GM06990 (cell line): ENCODE measurements around the gene SHISA2.

Experiments
- DNase-seq: peaks from one replicate; pipeline ENCODE4 v3.0.0-alpha.2; 2011; ENCODE audit not compliant: insufficient read length; ENCODE audit errors: extremely low read depth
- H3K27me3 ChIP-seq: replicated peaks from 2 replicates; pipeline ENCODE4 v1.6.0; 2011; ENCODE audit warnings: low read length; ENCODE audit not compliant: control insufficient read depth, insufficient read depth
- H3K36me3 ChIP-seq: 2 replicates; pipeline ENCODE4 v1.5.1; 2011; ENCODE audit warnings: low read length; ENCODE audit not compliant: control insufficient read depth, insufficient read depth
- H3K4me3 ChIP-seq: replicated peaks from 2 replicates; pipeline ENCODE4 v1.5.1; 2011; ENCODE audit warnings: low read depth, mild to moderate bottlenecking, control low read depth, low read length
- CTCF ChIP-seq: IDR thresholded peaks from 2 replicates; pipeline ENCODE4 v1.5.1; 2011; ENCODE audit warnings: low read length, control low read depth, mild to moderate bottlenecking, inconsistent platforms; ENCODE audit not compliant: insufficient read depth, poor library complexity, severe bottlenecking

Gene SHISA2

GRCh38 chr13:26022538-26023292, 29.1 kb downstream of the SHISA2 start:
- no peaks in the 10 kb centered on the region for H3K36me3 ChIP-seq
- no peak for TF ChIP-seq CTCF
- no peak for DNase-seq
- H3K27me3 ChIP-seq = no peaks in the 10 kb centered on the region; the same call in 1 of the 2 replicates
- H3K4me3 ChIP-seq = no peak overlapping the region

GRCh38 chr13:26021956-26022355, 29.9 kb downstream of the SHISA2 start:
- no peak for TF ChIP-seq CTCF
- H3K36me3 ChIP-seq = no peaks in the 10 kb centered on the region
- H3K4me3 ChIP-seq = no peak overlapping the region
- no peak for DNase-seq
- no peaks in the 10 kb centered on the region; the same call in 1 of the 2 replicates for H3K27me3 ChIP-seq

- no peaks in the 10 kb centered on the region; the same call in 1 of the 2 replicates for H3K27me3 ChIP-seq
- DNase-seq = no peak
- no peak overlapping the region for H3K4me3 ChIP-seq
- H3K36me3 ChIP-seq = no peaks in the 10 kb centered on the region
- no peak for TF ChIP-seq CTCF
Observed at GRCh38 chr13:26021516-26021915, 30.3 kb downstream of the SHISA2 start.

GRCh38 chr13:26020891-26021290, 30.9 kb downstream of the SHISA2 start:
- Histone ChIP-seq H3K4me3 (no peak overlapping the region), H3K27me3 (no peaks in the 10 kb centered on the region; the same call in 1 of the 2 replicates), H3K36me3 (no peaks in the 10 kb centered on the region)
- no peak for TF ChIP-seq CTCF
- no peak for DNase-seq

GRCh38 chr13:26019881-26020870, 31.6 kb downstream of the SHISA2 start:
- no peaks in the 10 kb centered on the region for H3K36me3 ChIP-seq
- DNase-seq = no peak
- no peaks in the 10 kb centered on the region; the same call in 1 of the 2 replicates for H3K27me3 ChIP-seq
- no peak overlapping the region for H3K4me3 ChIP-seq
- no peak for TF ChIP-seq CTCF
